ENCODE measurements around the gene HACD2.

Gene HACD2

DNA sequence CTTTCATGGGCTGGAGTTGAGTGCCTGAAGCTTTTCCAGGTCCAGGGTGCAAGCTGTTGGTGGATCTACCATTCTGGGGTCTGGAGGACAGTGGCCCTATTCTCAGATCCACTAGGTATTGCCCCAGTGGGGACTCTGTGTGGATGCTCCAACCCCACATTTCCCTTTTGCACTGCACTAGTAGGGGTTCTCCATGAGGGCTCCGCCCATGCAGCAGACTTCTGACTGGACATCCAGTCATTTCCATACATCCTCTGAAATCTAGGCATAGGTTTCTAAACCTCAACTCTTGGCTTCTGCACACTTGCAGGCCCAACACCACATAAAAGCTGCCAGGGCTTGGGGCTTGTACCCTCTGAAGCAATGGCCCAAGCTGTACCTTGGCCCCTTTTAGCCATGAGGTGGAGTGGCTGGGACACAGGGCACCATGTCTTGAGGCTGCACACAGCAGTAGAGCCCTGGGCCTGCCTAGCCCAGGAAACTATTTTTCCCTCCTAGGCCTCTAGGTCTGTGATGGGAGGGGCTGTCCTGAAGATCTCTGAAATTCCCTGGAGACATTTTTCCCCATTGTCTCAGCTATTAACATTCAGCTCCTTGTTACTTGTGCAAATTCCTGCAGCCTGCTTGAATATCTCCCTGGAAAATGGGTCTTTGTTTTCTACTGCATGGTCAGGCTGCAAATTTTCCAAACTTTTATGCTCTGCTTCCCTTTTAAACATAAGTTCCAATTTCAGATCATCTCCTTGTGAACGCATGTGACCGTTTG lies 6.0 kb upstream of the HACD2 start:
- Histone ChIP-seq H3K36me3 (ENCODE audit: insufficient read depth, low read length) (peaks cover 22% of the 10 kb centered on the region; the same call in 1 of the 2 replicates), H3K9ac (ENCODE audit: insufficient read length) (no peak overlapping the region), H3K9me3 (ENCODE audit: low read depth, low read length) (peaks cover 7% of the 10 kb centered on the region; the same call in 1 of the 2 replicates), H3K4me3 (no peak overlapping the region), H3K27ac (no peak overlapping the region)
- DNase-seq (ENCODE audit: low read depth, low spot score), result no peak
- TF ChIP-seq FOXP2 (optimal IDR thresholded peaks at IDR 0.05; ENCODE audit: control extremely low read depth, extremely low read length, insufficient read depth) (no peak), POLR2AphosphoS5 (IDR thresholded peaks at IDR 0.05; ENCODE audit: borderline replicate concordance, low read depth, low read length) (no peak), EZH2 (IDR thresholded peaks at IDR 0.05) (no peak)

DNA sequence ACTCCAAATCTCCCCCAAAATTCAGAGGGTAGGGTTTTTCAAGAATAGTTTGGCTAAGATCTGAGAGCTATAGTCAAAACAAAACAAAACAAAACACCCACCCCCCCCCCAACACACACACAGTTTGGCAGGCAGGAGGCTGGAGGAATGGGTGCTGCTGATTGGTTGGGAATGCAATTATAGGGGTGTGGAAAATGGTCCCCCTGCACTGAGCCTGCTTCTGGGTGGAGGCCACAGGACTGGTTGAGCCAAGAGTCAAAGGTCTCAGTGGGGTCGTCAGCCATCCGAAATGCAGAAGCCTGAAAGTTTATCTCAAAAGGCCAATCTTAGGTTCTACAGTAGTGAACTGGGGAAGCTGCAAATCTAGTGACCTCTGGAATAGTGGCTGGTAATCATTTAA lies 2.5 kb upstream of the HACD2 start:
- peaks cover 7% of the 10 kb centered on the region; the same call in 1 of the 2 replicates for H3K9me3 ChIP-seq (ENCODE audit: low read depth, low read length)
- TF ChIP-seq FOXP2 (optimal IDR thresholded peaks at IDR 0.05; ENCODE audit: control extremely low read depth, extremely low read length, insufficient read depth), result no peak
- TF ChIP-seq EZH2 (IDR thresholded peaks at IDR 0.05), result no peak
- no peak for TF ChIP-seq POLR2AphosphoS5 (IDR thresholded peaks at IDR 0.05; ENCODE audit: borderline replicate concordance, low read depth, low read length)
- no peak for DNase-seq (ENCODE audit: low read depth, low spot score)
- H3K27ac ChIP-seq, result peak overlapping the region; percentile 97; the same call in 1 of the 2 replicates
- H3K36me3 ChIP-seq (ENCODE audit: insufficient read depth, low read length), result peaks cover 22% of the 10 kb centered on the region; the same call in 1 of the 2 replicates
- peak overlapping the region; percentile 96; the same call in 1 of the 2 replicates for H3K4me3 ChIP-seq
- H3K9ac ChIP-seq (ENCODE audit: insufficient read length), result no peak overlapping the region

DNA sequence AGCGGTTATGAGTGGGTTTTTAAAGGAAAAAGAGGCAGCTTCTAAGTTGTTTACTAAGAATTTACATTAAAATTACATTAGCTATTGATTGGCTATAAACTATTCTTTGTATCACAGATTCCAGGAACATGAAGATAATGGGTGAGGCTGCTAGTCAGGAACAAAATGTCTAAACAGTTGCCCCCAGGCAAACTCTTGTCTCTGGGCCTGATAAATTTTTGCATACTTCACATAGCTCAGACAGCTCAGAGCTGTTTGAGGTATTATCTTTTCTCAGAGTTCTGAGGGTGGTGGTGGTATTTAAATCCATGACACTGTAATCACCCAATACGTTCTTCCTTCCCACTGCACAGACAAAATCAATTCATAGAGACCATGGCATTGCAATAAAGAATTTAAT lies 2.1 kb upstream of the HACD2 start:
- TF ChIP-seq EZH2 (IDR thresholded peaks at IDR 0.05) (no peak), FOXP2 (optimal IDR thresholded peaks at IDR 0.05; ENCODE audit: control extremely low read depth, extremely low read length, insufficient read depth) (no peak), POLR2AphosphoS5 (IDR thresholded peaks at IDR 0.05; ENCODE audit: borderline replicate concordance, low read depth, low read length) (no peak)
- H3K36me3 ChIP-seq (ENCODE audit: insufficient read depth, low read length), result peaks cover 26% of the 10 kb centered on the region
- H3K9me3 ChIP-seq (ENCODE audit: low read depth, low read length), result peaks cover 7% of the 10 kb centered on the region; the same call in 1 of the 2 replicates
- H3K27ac ChIP-seq, result peak overlapping the region; percentile 97
- H3K4me3 ChIP-seq, result peak overlapping the region; percentile 96
- no peak overlapping the region for H3K9ac ChIP-seq (ENCODE audit: insufficient read length)
- peak; percentile 37 for DNase-seq (ENCODE audit: low read depth, low spot score)

DNA sequence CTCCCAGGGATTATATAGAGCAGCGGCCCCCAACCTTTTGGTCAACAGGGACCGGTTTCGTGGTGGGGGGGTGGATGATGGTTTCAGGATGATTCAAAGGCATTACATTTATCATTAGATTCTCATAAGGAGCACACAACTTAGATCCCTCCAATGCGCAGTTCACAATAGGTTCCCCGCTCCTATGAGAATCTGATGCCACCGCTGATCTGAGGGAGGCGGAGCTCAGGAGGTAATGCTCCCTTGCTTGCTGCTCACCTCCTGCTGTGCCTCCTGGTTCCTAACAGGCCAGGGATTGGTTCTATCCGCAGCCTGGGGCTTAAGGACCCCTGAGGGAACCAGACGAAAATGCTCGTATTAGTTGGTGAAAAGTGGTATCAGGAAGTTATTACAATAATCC lies 1.3 kb upstream of the HACD2 start:
- H3K36me3 ChIP-seq (ENCODE audit: insufficient read depth, low read length), result peaks cover 34% of the 10 kb centered on the region
- DNase-seq (ENCODE audit: low read depth, low spot score), result peak; percentile 91
- peak overlapping the region; percentile 88 for H3K9ac ChIP-seq (ENCODE audit: insufficient read length)
- H3K27ac ChIP-seq, result peak overlapping the region; percentile 97
- TF ChIP-seq FOXP2 (optimal IDR thresholded peaks at IDR 0.05; ENCODE audit: control extremely low read depth, extremely low read length, insufficient read depth) (no peak), POLR2AphosphoS5 (IDR thresholded peaks at IDR 0.05; ENCODE audit: borderline replicate concordance, low read depth, low read length) (peak; percentile 85), EZH2 (IDR thresholded peaks at IDR 0.05) (no peak)
- H3K4me3 ChIP-seq, result peak overlapping the region; percentile 96
- H3K9me3 ChIP-seq (ENCODE audit: low read depth, low read length), result peaks cover 7% of the 10 kb centered on the region; the same call in 1 of the 2 replicates

DNA sequence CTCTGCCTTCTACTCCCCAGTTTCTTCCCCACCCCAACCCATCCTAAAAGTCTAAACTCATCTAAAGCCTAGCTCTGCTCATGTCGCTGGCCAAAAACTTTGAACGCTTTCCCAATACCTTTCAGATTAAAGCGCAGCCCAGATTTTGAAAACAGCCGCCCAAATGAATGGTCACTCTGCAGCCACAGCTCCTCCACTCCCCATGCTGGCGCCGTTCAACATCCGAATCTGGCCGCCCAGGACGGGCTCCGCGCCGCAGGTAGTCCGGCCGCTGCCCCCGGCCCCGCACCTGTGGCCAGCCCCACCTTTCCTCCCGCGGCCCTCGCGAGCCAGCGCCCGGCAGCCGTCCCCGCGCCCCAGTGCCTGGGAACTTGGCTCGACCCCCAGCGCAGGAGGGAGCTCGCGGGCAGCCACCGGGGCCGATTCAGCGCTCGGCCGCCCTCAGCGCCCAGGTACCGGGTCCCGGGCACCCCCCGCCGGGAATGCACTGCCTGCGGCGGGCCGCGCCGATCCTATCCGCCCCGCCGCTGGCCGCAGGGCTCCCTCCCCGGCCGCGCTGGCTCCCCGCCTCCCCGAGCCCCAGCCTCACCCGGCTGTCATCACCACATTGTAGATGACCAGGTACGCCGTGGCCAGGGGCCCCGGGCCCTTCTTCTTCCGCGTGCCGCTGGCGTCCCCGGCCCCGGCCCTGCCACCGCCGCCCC lies 417 bp downstream of the HACD2 start:
- no peak overlapping the region for H3K27ac ChIP-seq
- peak overlapping the region; percentile 77 for H3K9ac ChIP-seq (ENCODE audit: insufficient read length)
- H3K4me3 ChIP-seq, result peak overlapping the region; percentile 96
- no peak for DNase-seq (ENCODE audit: low read depth, low spot score)
- H3K9me3 ChIP-seq (ENCODE audit: low read depth, low read length), result peaks cover 2% of the 10 kb centered on the region; the same call in 1 of the 2 replicates
- no peak for TF ChIP-seq EZH2 (IDR thresholded peaks at IDR 0.05)
- no peak for TF ChIP-seq FOXP2 (optimal IDR thresholded peaks at IDR 0.05; ENCODE audit: control extremely low read depth, extremely low read length, insufficient read depth)
- TF ChIP-seq POLR2AphosphoS5 (IDR thresholded peaks at IDR 0.05; ENCODE audit: borderline replicate concordance, low read depth, low read length), result no peak
- H3K36me3 ChIP-seq (ENCODE audit: insufficient read depth, low read length), result peaks cover 33% of the 10 kb centered on the region

DNA sequence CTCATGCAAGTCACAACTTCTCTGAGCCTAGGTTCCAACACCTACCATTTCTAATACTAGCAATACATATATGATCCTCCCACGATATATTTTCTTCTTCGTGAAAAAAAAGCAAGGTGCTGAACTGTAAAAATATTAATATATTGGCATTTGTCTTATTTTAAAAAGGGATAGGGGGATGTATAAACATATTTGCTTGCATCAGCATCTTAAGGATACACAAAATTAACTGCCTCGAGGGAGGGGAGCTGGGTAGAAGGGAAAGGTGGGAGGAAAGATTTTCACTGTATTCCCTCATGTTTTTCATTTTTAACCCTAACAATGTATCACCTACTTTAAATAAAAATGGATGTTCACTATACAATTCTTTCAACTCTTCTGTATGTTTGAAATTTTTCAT lies 1.3 kb downstream of the HACD2 start:
- DNase-seq (ENCODE audit: low read depth, low spot score), result no peak

DNA sequence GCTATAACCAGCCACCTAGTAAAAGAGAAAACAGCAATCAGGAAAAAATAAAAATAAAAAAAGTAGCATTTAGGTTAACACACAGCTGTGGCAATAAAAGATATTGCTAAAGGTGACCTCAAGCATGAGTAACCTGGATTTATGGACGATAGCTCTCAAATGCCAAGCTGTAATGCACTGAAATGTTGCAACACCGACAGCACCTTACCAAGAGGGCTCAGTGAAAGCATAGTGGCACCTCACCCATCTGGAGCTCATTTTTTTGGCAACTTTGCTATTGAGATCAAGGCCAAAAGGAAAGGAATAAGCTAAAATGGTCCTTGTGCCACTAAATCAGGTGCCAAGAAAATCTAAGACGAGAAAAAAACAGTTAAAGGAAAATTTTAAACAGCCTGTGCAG lies 2.5 kb downstream of the HACD2 start:
- Histone ChIP-seq H3K4me3 (no peak overlapping the region), H3K36me3 (ENCODE audit: insufficient read depth, low read length) (peaks cover 37% of the 10 kb centered on the region), H3K27ac (no peak overlapping the region), H3K9me3 (ENCODE audit: low read depth, low read length) (no peaks in the 10 kb centered on the region), H3K9ac (ENCODE audit: insufficient read length) (no peak overlapping the region)
- TF ChIP-seq POLR2AphosphoS5 (IDR thresholded peaks at IDR 0.05; ENCODE audit: borderline replicate concordance, low read depth, low read length), result no peak
- no peak for TF ChIP-seq EZH2 (IDR thresholded peaks at IDR 0.05)
- no peak for TF ChIP-seq FOXP2 (optimal IDR thresholded peaks at IDR 0.05; ENCODE audit: control extremely low read depth, extremely low read length, insufficient read depth)
- no peak for DNase-seq (ENCODE audit: low read depth, low spot score)

More for the DNA sequence above, 1.3 kb downstream of the HACD2 start:
- H3K9me3 ChIP-seq (ENCODE audit: low read depth, low read length), result no peaks in the 10 kb centered on the region
- H3K9ac ChIP-seq (ENCODE audit: insufficient read length), result peak overlapping the region; percentile 77
- H3K36me3 ChIP-seq (ENCODE audit: insufficient read depth, low read length), result peaks cover 39% of the 10 kb centered on the region
- H3K27ac ChIP-seq, result no peak overlapping the region
- no peak for TF ChIP-seq EZH2 (IDR thresholded peaks at IDR 0.05)
- no peak for TF ChIP-seq FOXP2 (optimal IDR thresholded peaks at IDR 0.05; ENCODE audit: control extremely low read depth, extremely low read length, insufficient read depth)
- TF ChIP-seq POLR2AphosphoS5 (IDR thresholded peaks at IDR 0.05; ENCODE audit: borderline replicate concordance, low read depth, low read length), result no peak; the same call in 1 of the 2 replicates
- H3K4me3 ChIP-seq, result peak overlapping the region; percentile 96

DNA sequence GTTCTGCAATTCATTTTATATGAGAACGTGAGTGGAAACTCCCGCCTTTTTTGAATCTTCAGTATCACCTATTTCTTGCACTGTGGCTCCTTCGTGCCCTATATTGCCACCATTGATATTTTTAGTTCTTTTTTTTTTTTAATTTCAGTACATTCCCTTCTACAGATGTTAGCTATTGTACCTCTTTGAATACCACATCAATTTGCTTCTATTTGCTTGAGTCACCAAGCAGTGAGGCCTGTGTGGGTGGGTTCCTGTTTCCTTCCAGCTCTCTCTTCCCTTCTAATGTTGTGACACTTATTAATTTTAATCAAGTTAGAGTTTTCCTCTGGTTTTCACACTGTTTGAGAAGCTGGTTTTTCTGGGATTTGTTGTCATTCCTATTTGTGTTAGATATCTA lies 8.7 kb downstream of the HACD2 start:
- Histone ChIP-seq H3K9me3 (ENCODE audit: low read depth, low read length) (no peaks in the 10 kb centered on the region), H3K9ac (ENCODE audit: insufficient read length) (no peak overlapping the region), H3K36me3 (ENCODE audit: insufficient read depth, low read length) (peaks cover 37% of the 10 kb centered on the region), H3K27ac (no peak overlapping the region), H3K4me3 (no peak overlapping the region)
- no peak for DNase-seq (ENCODE audit: low read depth, low spot score)
- no peak for TF ChIP-seq FOXP2 (optimal IDR thresholded peaks at IDR 0.05; ENCODE audit: control extremely low read depth, extremely low read length, insufficient read depth)

Data from SK-N-MC (cell line).